HepG2 (cell line): ENCODE measurements around the gene FAM174A.
A peak's percentile ranks its signal among the peaks of the same experiment; 100 is the strongest.

ENCODE experiments used
- ELK4 ChIP-seq: sonication (generic); formaldehyde crosslinking; IDR thresholded peaks from 2 replicates; pipeline ENCODE4 v1.9.0; 2021; ENCODE audit warnings: missing genetic modification reagents, borderline replicate concordance
- MAFK ChIP-seq, 2 experiments: IDR thresholded peaks in 1 of 2; conservative IDR thresholded peaks in 1 of 2; 2 replicates each; pipeline ENCODE4 v1.6.1; 2011; ENCODE audit warnings: improper control_type of control experiment in 2 of 2, low read length in 2 of 2
- SP1 ChIP-seq, 2 experiments: fragments of 450-650 bp in 1 of 2; sonication (generic) in 1 of 2; formaldehyde crosslinking in 1 of 2; IDR thresholded peaks; 2 replicates each; pipeline versions ENCODE4 v1.4.0 to v1.6.1; 2016 to 2020; ENCODE audit warnings: missing genetic modification reagents in 1 of 2
- TF ChIP-seq, protein P1 (sequence below): sonication (generic); formaldehyde crosslinking; IDR thresholded peaks from 2 replicates; pipeline ENCODE4 v1.4.0; 2020; ENCODE audit warnings: missing genetic modification reagents, borderline replicate concordance
- TF ChIP-seq, protein P2 (sequence below): sonication (generic); formaldehyde crosslinking; IDR thresholded peaks from 2 replicates; pipeline ENCODE4 v1.5.0; 2020; ENCODE audit warnings: mild to moderate bottlenecking, missing genetic modification reagents, moderate library complexity

GRCh38 chr5:100562821-100563220 is 27.6 kb downstream of the FAM174A start:
- TF ChIP-seq MAFK (conservative IDR thresholded peaks at IDR 0.05 in 1 of 2, IDR thresholded peaks at IDR 0.05 in 1 of 2; ENCODE audit: low read length in 2 of 2) (peak in 1 of 2 experiments; percentile 57; a peak in 2 of 4 replicates), SP1 (IDR thresholded peaks at IDR 0.05) (no peak), SP1 (CRISPR knock-in tag; IDR thresholded peaks at IDR 0.05) (no peak), ELK4 (CRISPR knock-in tag) (no peak)
- TF ChIP-seq, protein P1, sequence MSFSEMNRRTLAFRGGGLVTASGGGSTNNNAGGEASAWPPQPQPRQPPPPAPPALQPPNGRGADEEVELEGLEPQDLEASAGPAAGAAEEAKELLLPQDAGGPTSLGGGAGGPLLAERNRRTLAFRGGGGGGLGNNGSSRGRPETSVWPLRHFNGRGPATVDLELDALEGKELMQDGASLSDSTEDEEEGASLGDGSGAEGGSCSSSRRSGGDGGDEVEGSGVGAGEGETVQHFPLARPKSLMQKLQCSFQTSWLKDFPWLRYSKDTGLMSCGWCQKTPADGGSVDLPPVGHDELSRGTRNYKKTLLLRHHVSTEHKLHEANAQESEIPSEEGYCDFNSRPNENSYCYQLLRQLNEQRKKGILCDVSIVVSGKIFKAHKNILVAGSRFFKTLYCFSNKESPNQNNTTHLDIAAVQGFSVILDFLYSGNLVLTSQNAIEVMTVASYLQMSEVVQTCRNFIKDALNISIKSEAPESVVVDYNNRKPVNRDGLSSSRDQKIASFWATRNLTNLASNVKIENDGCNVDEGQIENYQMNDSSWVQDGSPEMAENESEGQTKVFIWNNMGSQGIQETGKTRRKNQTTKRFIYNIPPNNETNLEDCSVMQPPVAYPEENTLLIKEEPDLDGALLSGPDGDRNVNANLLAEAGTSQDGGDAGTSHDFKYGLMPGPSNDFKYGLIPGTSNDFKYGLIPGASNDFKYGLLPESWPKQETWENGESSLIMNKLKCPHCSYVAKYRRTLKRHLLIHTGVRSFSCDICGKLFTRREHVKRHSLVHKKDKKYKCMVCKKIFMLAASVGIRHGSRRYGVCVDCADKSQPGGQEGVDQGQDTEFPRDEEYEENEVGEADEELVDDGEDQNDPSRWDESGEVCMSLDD (CRISPR knock-in tag), result no peak
- TF ChIP-seq, protein P2, sequence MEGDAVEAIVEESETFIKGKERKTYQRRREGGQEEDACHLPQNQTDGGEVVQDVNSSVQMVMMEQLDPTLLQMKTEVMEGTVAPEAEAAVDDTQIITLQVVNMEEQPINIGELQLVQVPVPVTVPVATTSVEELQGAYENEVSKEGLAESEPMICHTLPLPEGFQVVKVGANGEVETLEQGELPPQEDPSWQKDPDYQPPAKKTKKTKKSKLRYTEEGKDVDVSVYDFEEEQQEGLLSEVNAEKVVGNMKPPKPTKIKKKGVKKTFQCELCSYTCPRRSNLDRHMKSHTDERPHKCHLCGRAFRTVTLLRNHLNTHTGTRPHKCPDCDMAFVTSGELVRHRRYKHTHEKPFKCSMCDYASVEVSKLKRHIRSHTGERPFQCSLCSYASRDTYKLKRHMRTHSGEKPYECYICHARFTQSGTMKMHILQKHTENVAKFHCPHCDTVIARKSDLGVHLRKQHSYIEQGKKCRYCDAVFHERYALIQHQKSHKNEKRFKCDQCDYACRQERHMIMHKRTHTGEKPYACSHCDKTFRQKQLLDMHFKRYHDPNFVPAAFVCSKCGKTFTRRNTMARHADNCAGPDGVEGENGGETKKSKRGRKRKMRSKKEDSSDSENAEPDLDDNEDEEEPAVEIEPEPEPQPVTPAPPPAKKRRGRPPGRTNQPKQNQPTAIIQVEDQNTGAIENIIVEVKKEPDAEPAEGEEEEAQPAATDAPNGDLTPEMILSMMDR (CRISPR knock-in tag), result no peak
